GM12874 (cell line): Measurements from ENCODE around the gene SCGB1A1.

Experiments
- TF ChIP-seq, protein P1 (sequence below): IDR thresholded peaks from 2 replicates; pipeline ENCODE4 v1.5.1; 2011; ENCODE audit warnings: low read depth, mild to moderate bottlenecking, control low read depth, low read length, moderate library complexity; ENCODE audit not compliant: insufficient read depth

Gene SCGB1A1

GRCh38 chr11:62404901-62405300 is 13.9 kb upstream of the SCGB1A1 start:
- TF ChIP-seq, protein P1, sequence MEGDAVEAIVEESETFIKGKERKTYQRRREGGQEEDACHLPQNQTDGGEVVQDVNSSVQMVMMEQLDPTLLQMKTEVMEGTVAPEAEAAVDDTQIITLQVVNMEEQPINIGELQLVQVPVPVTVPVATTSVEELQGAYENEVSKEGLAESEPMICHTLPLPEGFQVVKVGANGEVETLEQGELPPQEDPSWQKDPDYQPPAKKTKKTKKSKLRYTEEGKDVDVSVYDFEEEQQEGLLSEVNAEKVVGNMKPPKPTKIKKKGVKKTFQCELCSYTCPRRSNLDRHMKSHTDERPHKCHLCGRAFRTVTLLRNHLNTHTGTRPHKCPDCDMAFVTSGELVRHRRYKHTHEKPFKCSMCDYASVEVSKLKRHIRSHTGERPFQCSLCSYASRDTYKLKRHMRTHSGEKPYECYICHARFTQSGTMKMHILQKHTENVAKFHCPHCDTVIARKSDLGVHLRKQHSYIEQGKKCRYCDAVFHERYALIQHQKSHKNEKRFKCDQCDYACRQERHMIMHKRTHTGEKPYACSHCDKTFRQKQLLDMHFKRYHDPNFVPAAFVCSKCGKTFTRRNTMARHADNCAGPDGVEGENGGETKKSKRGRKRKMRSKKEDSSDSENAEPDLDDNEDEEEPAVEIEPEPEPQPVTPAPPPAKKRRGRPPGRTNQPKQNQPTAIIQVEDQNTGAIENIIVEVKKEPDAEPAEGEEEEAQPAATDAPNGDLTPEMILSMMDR = no peak

- TF ChIP-seq, protein P1 = no peak
Observed at GRCh38 chr11:62406034-62406433, 12.8 kb upstream of the SCGB1A1 start.

DNA sequence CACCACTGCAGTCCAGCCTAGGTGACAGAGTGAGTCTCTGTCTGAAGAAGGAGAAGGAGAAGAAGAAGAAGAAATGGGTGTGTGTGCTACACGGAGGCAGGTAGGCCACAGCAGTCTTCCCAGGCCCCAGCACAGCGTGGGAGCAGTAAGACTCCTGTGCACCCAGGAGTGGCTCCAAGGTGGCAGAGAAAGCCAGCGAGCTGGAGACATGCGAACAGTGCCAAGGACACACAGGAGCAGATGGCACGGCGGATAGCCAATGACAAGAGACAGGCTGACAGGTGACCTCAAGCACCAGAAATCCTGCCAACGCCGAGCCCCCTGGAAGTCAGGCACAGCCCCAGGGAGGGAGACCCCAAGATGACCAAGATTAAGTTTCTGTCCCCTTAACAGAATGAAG is 9.0 kb upstream of the SCGB1A1 start:
- TF ChIP-seq, protein P1 = no peak

DNA sequence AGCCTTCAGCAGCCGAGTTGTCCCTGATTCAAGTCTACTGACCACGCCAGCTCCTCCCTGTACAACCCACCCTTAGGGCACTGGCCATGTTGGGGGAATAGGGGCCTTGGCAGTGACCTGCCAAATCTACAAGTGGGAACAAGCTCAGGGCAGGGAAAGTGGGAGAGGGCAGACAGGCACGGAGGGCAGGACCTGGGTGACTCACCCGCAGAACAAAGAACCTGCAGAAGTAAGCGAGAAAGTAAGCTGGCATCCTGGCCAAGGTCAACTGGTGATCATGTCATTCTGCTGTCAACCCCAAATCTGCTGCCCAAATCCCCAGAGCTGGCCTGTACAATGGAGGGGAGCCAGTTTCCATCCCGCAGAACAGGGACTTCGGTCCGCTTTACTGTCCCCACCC is 7.9 kb upstream of the SCGB1A1 start:
- TF ChIP-seq, protein P1 = no peak

GRCh38 chr11:62411524-62411923 is 7.3 kb upstream of the SCGB1A1 start:
- TF ChIP-seq, protein P1 = no peak

DNA sequence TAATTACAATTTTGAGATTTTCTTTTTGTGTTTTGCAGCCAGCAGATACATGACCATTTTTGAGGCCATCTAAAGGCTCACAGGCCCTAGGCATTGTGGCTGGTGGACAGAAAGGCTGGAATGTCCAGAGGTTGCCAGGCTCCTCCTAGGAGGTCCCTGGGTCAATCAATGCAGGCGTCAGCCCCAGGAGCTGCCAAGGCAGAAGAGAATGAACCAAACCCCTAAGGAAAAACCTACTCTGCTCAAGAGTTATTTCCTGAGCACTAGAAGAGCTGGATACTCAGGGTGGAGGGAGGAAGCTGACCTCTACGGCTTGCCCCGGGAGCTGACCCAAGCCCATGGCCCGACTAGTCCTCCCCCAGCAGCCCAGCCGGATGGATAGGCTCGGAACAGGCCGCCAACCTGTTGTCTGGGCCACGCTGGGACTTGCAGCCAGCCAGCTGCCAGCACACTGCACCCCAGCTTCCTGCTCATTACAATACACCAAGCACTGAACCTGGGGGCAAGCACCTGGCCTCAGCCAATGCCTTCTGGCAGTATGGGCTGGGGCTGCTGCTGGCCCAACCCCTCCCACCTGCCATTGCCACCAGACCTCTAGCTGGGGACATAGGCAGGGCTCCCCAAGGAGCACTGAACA is 5.7 kb upstream of the SCGB1A1 start:
- TF ChIP-seq, protein P1 = no peak

- TF ChIP-seq, protein P1 = no peak
Observed at GRCh38 chr11:62416596-62416995, 2.2 kb upstream of the SCGB1A1 start.

DNA sequence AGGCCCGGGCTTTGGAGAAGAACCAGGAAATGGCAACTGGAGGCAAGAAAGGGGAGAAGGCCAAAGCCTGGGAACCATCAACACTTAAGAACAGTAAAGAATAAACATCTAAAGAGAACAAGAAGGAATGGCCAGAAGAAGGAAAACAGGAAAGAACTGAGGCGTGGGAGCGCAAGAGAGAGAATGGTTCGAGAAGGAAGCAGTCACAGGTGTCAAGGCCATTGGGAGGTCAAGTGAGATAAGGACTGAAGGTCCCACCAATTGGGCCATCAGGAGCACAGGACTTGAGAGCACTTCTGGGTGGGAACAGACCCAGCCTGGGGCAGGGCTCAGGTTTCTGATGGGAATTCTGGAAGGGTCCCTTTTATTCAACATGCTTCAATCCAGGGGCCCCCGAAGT is 697 bp upstream of the SCGB1A1 start:
- TF ChIP-seq, protein P1 = no peak
